Trophoblast cell (in vitro differentiated cells and primary cell): ENCODE results near the gene PDGFRA.
"Not testable (repeated sequence)": the region's sequence is repeated elsewhere in the genome, so short reads cannot be mapped to it uniquely, and the experiment has no call there.

Experiments used
- DNase-seq, 2 donors: peaks; one replicate each; pipeline ENCODE4 v3.0.0-alpha.2; 2016
- H2AFZ ChIP-seq: 2 replicates; pipeline ENCODE4 v1.6.1; 2013; ENCODE audit warnings: low read length, moderate library complexity, mild to moderate bottlenecking; ENCODE audit not compliant: insufficient read depth, poor library complexity
- H2AK5ac ChIP-seq: 2 replicates; pipeline ENCODE4 v1.6.1; 2013; ENCODE audit warnings: mild to moderate bottlenecking, low read length
- H2BK120ac ChIP-seq: 2 replicates; pipeline ENCODE4 v1.6.1; 2013; ENCODE audit warnings: low read length, mild to moderate bottlenecking, moderate library complexity; ENCODE audit not compliant: insufficient read depth, poor library complexity
- H2BK12ac ChIP-seq: 2 replicates; pipeline ENCODE4 v1.6.1; 2013; ENCODE audit warnings: mild to moderate bottlenecking, low read length, moderate library complexity
- H2BK5ac ChIP-seq: 2 replicates; pipeline ENCODE4 v1.6.1; 2013; ENCODE audit warnings: low read length, low read depth, moderate library complexity, mild to moderate bottlenecking; ENCODE audit not compliant: poor library complexity
- H3K14ac ChIP-seq: 2 replicates; pipeline ENCODE4 v1.6.1; 2013; ENCODE audit warnings: mild to moderate bottlenecking, low read length
- H3K18ac ChIP-seq: 2 replicates; pipeline ENCODE4 v1.6.1; 2013; ENCODE audit warnings: mild to moderate bottlenecking, low read length
- H3K23ac ChIP-seq: 2 replicates; pipeline ENCODE4 v1.6.1; 2013; ENCODE audit warnings: low read length
- H3K27ac ChIP-seq: 2 replicates; pipeline ENCODE4 v1.5.1; 2013; ENCODE audit warnings: low read depth, mild to moderate bottlenecking, inconsistent platforms, low read length, moderate library complexity
- H3K27me3 ChIP-seq: 2 replicates; pipeline ENCODE4 v1.6.1; 2013; ENCODE audit warnings: inconsistent platforms, mild to moderate bottlenecking, low read length, moderate library complexity; ENCODE audit not compliant: insufficient read depth
- H3K36me3 ChIP-seq, 2 experiments: 1 replicate in 1 of 2; 2 replicates in 1 of 2; pipeline ENCODE4 v1.6.1; 2013; ENCODE audit warnings: low read length in 2 of 2, mild to moderate bottlenecking in 2 of 2, moderate library complexity in 1 of 2; ENCODE audit not compliant: insufficient read depth in 2 of 2, control insufficient read depth in 1 of 2
- H3K4ac ChIP-seq: 2 replicates; pipeline ENCODE4 v1.6.1; 2013; ENCODE audit warnings: low read depth, mild to moderate bottlenecking, low read length, moderate library complexity
- H3K4me1 ChIP-seq, 2 experiments: 1 replicate in 1 of 2; 2 replicates in 1 of 2; pipeline ENCODE4 v1.6.1; 2013; ENCODE audit warnings: low read length in 2 of 2, mild to moderate bottlenecking in 2 of 2, moderate library complexity in 1 of 2; ENCODE audit not compliant: insufficient read depth in 2 of 2, control insufficient read depth in 1 of 2
- H3K4me2 ChIP-seq: 2 replicates; pipeline ENCODE4 v1.6.1; 2013; ENCODE audit warnings: inconsistent platforms, mild to moderate bottlenecking, low read length, moderate library complexity
- H3K4me3 ChIP-seq: 2 replicates; pipeline ENCODE4 v1.5.1; 2013; ENCODE audit warnings: mild to moderate bottlenecking, low read depth, low read length, inconsistent platforms
- H3K79me1 ChIP-seq: one replicate; pipeline ENCODE4 v1.6.1; 2013; ENCODE audit warnings: low read length
- H3K79me2 ChIP-seq: 2 replicates; pipeline ENCODE4 v1.6.1; 2013; ENCODE audit warnings: low read length, mild to moderate bottlenecking; ENCODE audit not compliant: control insufficient read depth, insufficient read depth, poor library complexity
- H3K9ac ChIP-seq: 2 replicates; pipeline ENCODE4 v1.6.1; 2013; ENCODE audit warnings: mild to moderate bottlenecking, low read length
- H3K9me3 ChIP-seq: 2 replicates; pipeline ENCODE4 v1.6.1; 2013; ENCODE audit warnings: low read depth, mild to moderate bottlenecking, control low read depth, inconsistent platforms, low read length; ENCODE audit not compliant: insufficient read depth
- H4K12ac ChIP-seq: 2 replicates; pipeline ENCODE4 v1.6.1; 2013; ENCODE audit warnings: low read depth, mild to moderate bottlenecking, low read length, moderate library complexity
- H4K8ac ChIP-seq: 2 replicates; pipeline ENCODE4 v1.6.1; 2013; ENCODE audit warnings: low read depth, mild to moderate bottlenecking, low read length, moderate library complexity
- H4K91ac ChIP-seq: one replicate; pipeline ENCODE4 v1.6.1; 2013; ENCODE audit warnings: low read depth, mild to moderate bottlenecking, low read length, moderate library complexity
- WGBS: extraction: QIAGEN DNeasy Blood & Tissue Kit; methylation state at CpG from one replicate; pipeline ENCODE4 v1.1.7; 2013; ENCODE audit warnings: missing lambda C conversion rate; ENCODE audit not compliant: insufficient read length, insufficient coverage; ENCODE audit errors: extremely low coverage; 5-methylcytosine and 5-hydroxymethylcytosine counted together

PDGFRA gene

DNA sequence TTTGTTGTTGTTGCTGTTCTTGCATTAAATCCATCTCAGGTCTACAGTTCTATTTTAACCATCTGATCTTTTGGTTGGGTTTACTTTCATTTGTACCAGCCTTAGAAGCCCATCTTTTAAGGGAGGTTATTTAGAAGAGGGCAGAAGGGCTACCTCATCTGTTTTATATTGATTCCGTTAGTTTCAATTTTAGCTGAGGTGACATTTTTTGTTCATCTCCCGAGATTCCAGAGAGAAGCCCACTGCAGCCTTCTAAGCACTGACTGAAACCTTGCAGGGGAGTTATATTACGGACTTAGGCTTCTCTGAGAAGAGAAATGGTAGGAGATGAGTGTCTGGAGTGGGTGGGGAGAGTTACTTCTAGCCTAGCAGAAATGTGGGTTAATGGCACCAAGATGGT lies 101.8 kb downstream of the PDGFRA start:
- DNase-seq: no peak
- no peak overlapping the region for H2AK5ac ChIP-seq
- H2BK5ac ChIP-seq: no peak overlapping the region
- H3K79me2 ChIP-seq: no peaks in the 10 kb centered on the region
- H3K18ac ChIP-seq: no peak overlapping the region
- no peak overlapping the region for H3K23ac ChIP-seq
- no peak overlapping the region for H2BK120ac ChIP-seq
- H4K91ac ChIP-seq: no peak overlapping the region
- no peak overlapping the region for H3K14ac ChIP-seq
- no peaks in the 10 kb centered on the region for H3K79me1 ChIP-seq
- H3K4me2 ChIP-seq: no peak overlapping the region
- no peak overlapping the region for H3K27ac ChIP-seq
- H2AFZ ChIP-seq: no peak overlapping the region
- no peaks in the 10 kb centered on the region for H3K27me3 ChIP-seq
- H2BK12ac ChIP-seq: no peak overlapping the region
- no peak overlapping the region for H4K8ac ChIP-seq
- H3K36me3 ChIP-seq: no peaks in the 10 kb centered on the region
- H3K9ac ChIP-seq: no peak overlapping the region
- H3K9me3 ChIP-seq: peaks cover 2% of the 10 kb centered on the region
- no CpG with 5 or more reads among the region's 3 CpGs for WGBS
- H3K4me1 ChIP-seq: no peaks in the 10 kb centered on the region
- H3K4ac ChIP-seq: no peak overlapping the region
- no peak overlapping the region for H4K12ac ChIP-seq
- H3K4me3 ChIP-seq: no peak overlapping the region

- no peak for DNase-seq
- no peak overlapping the region for H3K4ac ChIP-seq
- H3K4me2 ChIP-seq: no peak overlapping the region
- no peaks in the 10 kb centered on the region for H3K9me3 ChIP-seq
- H3K23ac ChIP-seq: no peak overlapping the region
- H3K9ac ChIP-seq: no peak overlapping the region
- H2AK5ac ChIP-seq: no peak overlapping the region
- no peaks in the 10 kb centered on the region for H3K79me1 ChIP-seq
- no peak overlapping the region for H2AFZ ChIP-seq
- H3K79me2 ChIP-seq: no peaks in the 10 kb centered on the region
- H3K18ac ChIP-seq: no peak overlapping the region
- H3K27me3 ChIP-seq: no peaks in the 10 kb centered on the region
- H4K91ac ChIP-seq: no peak overlapping the region
- H3K4me1 ChIP-seq: no peaks in the 10 kb centered on the region
- WGBS: no CpG with 5 or more reads among the region's 4 CpGs
- H3K27ac ChIP-seq: no peak overlapping the region
- no peak overlapping the region for H2BK120ac ChIP-seq
- no peak overlapping the region for H2BK5ac ChIP-seq
- H4K12ac ChIP-seq: no peak overlapping the region
- no peaks in the 10 kb centered on the region for H3K36me3 ChIP-seq
- no peak overlapping the region for H3K4me3 ChIP-seq
- no peak overlapping the region for H2BK12ac ChIP-seq
- H4K8ac ChIP-seq: no peak overlapping the region
- no peak overlapping the region for H3K14ac ChIP-seq
These were observed 103.4 kb downstream of the PDGFRA start for GRCh38 chr4:54332542-54332941.

DNA sequence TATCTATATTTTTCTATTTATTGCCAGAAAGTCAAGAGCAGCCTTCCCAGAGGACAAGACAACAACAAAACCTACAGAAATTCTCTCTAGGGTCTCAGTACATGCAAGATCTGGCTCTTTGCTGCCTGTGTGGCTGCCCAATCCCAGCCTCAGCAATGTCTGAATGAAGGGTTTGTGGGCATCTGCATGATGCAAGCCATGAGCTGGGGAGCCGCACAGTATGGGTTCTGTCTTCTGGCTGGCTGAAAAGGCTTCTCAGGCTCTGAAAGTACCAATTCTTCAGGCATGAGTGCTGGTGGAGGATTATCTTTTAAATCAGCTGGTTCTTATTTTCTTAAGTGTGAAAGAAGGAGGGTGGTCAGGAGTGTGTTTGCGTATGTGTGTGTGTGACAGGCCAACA lies 104.6 kb downstream of the PDGFRA start:
- Histone ChIP-seq H3K27ac (no peak overlapping the region), H3K36me3 (no peaks in the 10 kb centered on the region)

GRCh38 chr4:54334769-54335168 lies 105.7 kb downstream of the PDGFRA start:
- H3K4me3 ChIP-seq, H2BK5ac ChIP-seq, H3K9ac ChIP-seq, H3K9me3 ChIP-seq, H3K27me3 ChIP-seq, H3K14ac ChIP-seq, H4K91ac ChIP-seq, DNase-seq, H3K79me1 ChIP-seq, H2BK12ac ChIP-seq, H3K4me2 ChIP-seq, H3K18ac ChIP-seq, H3K79me2 ChIP-seq, H4K12ac ChIP-seq, H3K27ac ChIP-seq, H3K4ac ChIP-seq, H3K23ac ChIP-seq, H4K8ac ChIP-seq, H2BK120ac ChIP-seq, H2AK5ac ChIP-seq, H3K36me3 ChIP-seq, H3K4me1 ChIP-seq, H2AFZ ChIP-seq: not testable (repeated sequence)

More for the DNA sequence above, 104.6 kb downstream of the PDGFRA start:
- H4K8ac ChIP-seq: no peak overlapping the region
- no peak overlapping the region for H2BK5ac ChIP-seq
- no peak overlapping the region for H3K23ac ChIP-seq
- no peaks in the 10 kb centered on the region for H3K79me2 ChIP-seq
- no peak overlapping the region for H3K18ac ChIP-seq
- H2BK120ac ChIP-seq: no peak overlapping the region
- no peaks in the 10 kb centered on the region for H3K9me3 ChIP-seq
- H3K4me2 ChIP-seq: no peak overlapping the region
- no peak overlapping the region for H4K12ac ChIP-seq
- H3K14ac ChIP-seq: no peak overlapping the region
- no peak for DNase-seq
- H3K4ac ChIP-seq: no peak overlapping the region
- no CpG with 5 or more reads among the region's 2 CpGs for WGBS
- no peak overlapping the region for H3K9ac ChIP-seq
- H2BK12ac ChIP-seq: no peak overlapping the region
- no peaks in the 10 kb centered on the region for H3K4me1 ChIP-seq
- H3K27me3 ChIP-seq: no peaks in the 10 kb centered on the region
- H2AFZ ChIP-seq: no peak overlapping the region
- H3K4me3 ChIP-seq: no peak overlapping the region
- no peak overlapping the region for H2AK5ac ChIP-seq
- H4K91ac ChIP-seq: no peak overlapping the region
- no peaks in the 10 kb centered on the region for H3K79me1 ChIP-seq
